ENCODE data around the gene API5.

The API5 gene

DNA sequence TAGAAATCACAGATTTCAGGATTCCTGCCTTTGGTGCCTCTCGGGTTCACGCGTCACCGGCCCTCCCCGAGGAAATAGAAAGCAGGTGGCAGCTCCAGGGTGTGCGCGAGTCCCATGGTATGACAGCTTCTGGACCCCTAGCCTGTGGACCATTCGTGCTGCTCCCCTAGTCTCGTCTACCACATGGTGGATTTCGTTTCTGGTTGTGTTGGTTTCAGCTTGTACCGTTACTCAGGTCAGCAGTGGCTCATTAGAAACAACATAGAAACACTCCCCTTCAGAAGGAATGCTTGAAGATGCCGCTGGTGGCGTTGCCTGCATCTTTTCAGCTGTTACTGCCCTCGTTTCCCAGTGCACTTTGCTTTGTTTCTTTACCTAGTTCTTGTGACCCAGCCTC lies 47.6 kb downstream of the API5 start:
- no peak for DNase-seq (ENCODE audit: extremely low read depth in 1 of 2, low read depth in 1 of 2)

DNA sequence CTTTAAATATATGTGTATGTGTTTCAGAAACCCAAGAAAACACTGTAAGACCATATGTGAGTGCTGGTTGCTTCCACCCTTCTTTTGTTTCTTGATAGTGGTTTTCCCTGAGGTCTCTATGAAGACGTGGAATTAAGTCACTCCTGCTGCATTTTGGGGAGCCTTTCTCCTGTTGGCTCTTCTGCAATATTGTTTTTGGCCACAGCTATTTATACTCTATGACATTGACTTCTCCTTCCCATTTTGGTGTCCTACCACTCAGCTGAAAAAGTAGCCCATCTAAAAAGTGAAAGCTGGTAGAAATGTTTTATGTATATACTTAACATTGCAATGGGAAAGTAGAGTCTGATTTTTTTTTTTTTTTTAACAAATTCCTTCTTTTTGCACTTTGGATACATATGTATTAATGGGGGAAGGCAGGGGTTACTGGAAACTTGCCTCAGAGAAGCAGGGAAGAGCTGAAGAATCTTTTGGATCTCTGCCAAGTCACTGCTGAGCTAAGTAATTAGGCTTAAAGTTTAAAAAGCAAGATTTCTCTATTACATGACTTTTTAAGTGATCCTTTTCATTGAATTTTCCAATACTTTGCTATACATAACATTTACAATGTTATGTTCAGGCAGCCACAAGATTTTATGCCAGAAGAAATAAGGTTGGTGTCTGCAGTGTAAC lies 48.7 kb downstream of the API5 start:
- DNase-seq (ENCODE audit: extremely low read depth in 1 of 2, low read depth in 1 of 2): no peak

DNA sequence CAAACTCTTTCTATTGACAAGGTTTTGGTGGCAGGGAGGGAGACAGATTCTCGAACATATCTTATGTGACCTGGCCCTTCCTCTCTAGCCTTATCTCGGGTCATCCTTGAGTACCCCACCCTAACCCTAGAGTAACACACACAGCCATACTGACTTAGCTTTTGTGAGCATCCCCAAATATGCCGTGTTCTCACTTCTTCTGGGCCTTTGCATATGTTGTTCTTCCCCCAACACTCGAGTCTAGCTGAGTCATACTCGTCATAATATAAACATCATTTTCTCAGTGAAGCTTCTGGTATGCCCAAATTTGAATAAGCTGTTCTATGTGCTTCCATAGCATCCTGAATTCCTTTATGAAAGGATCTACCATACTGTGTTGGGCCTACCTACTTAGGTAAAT lies 54.9 kb downstream of the API5 start:
- DNase-seq (ENCODE audit: extremely low read depth in 1 of 2, low read depth in 1 of 2): no peak

DNA sequence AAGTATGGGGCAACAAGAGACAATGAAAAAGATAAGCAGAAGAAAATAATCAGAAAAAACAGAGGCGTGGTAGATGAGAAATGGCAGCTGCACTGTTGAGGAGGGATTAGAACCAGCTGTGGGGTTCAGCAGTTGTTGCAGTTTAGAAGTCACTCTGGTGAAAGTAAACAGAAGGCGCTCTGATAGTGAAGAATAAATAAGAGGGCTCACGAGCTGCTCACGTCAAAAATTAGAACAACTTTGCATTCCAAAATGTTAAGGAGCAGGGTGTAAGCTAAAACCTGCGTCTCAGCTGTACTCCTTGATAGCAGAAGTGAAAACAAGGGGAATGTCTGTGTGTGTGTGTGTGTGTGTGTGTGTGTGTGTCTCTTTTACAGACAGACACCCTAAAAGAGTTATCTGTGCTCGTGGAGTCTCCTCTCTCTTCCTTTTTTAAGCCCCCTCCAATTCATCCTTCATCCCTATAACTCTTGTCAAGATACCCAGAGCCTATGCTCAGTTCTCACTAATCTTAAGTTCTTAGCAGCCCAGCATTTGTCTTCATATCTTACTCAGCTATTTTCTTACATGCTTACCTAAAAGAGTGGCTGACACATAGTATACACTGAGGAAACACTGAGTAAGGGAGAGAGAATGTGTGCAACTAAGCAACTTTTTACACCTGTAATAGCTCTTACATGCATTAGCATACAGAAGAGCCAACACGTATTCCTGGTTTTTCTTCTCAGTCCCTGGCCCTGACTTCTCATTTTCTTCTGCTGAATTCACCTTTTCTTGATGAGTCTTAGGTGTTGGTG lies 55.8 kb downstream of the API5 start:
- DNase-seq (ENCODE audit: extremely low read depth in 1 of 2, low read depth in 1 of 2): no peak

DNA sequence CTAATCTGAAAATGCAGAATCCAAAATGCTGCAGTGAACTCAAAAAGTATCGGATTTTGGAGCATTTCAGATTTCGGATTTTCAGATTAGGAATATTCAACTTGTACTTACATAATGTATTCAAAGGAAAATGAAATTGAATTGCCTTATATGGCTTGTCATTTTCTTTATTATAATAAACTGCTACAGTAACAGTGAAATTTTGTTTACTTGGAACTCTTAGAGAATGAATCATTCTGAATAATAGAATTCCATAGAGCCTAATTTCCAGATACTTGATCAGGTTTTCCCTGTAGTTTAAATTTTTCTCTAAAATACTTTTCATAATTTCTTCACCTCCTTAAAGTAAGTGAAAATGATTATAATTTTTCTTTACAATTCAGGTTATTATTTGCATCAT lies 64.3 kb downstream of the API5 start:
- DNase-seq (ENCODE audit: extremely low read depth in 1 of 2, low read depth in 1 of 2): no peak

DNA sequence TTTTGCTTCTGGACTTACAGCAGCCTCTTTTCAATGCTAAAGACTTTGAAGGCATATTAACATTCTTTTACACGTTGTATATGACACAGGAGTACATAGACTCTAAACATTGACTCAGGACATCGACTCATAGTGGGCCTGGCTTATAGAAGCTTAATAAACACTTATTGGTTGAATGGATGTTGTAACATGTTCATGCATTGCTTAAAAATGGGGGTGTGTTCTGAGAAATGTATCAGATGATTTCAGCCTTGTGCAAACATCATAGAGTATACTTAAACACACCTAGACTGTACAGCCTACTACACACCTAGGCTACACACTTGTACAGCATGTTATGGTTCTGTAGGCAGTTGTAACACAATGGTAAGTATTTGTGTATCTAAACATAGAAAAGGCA lies 64.8 kb downstream of the API5 start:
- no peak for DNase-seq (ENCODE audit: extremely low read depth in 1 of 2, low read depth in 1 of 2)

DNA sequence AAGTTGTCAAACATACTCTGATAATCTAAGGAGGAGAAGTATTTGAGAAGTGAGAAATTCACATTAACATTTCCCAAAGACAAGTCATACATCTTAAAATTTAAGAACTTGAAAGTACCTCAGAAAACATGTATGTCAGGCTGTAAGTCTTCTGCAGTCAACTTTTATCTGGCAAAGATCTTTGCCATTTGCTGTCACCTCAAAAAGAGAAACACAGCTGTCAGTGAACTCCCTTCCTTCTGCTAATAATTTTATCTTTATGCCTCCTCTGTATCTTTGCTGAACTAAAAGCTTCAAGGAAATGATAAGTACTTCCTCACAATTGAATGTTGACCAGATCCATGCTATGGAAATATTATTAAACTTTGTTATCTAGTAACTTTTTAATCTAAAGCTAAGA lies 65.6 kb downstream of the API5 start:
- no peak for DNase-seq (ENCODE audit: extremely low read depth in 1 of 2, low read depth in 1 of 2)

DNA sequence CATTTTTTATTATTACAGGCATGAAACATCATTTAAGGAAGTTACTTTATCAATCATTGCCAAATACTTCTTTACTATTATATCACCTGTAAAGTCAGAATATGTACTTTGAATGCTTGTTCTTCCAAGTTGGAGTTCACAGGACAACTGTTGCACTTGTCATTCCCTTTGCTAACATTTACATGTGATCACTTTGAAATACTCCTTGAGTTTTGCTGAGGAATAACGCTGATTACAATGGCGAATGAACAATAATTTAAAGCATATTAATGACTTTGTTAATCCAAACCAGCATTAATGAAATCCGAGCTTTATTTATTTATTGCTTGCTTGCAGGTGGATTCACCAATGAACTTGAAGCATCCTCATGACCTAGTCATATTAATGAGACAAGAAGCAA lies 67.1 kb downstream of the API5 start:
- DNase-seq (ENCODE audit: extremely low read depth in 1 of 2, low read depth in 1 of 2): no peak

DNA sequence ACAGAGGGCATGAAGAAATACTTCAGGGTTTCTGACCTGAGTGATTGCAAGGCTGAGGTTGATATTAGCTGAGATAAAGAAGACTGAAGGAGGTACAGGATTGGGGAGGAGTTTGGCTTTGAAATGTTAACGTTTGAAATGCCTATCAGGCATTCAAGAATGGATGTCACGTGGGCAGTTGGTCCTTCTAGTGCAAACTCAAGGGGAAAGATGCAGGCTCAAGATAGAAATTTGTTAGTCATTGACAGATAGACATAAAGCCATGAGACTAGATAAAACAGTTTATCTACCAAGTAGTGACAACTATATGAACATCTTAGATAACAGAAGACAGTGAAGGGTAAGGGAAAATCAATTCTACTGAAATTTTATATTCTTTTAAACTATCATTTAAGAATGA lies 70.0 kb downstream of the API5 start:
- no peak for DNase-seq (ENCODE audit: extremely low read depth in 1 of 2, low read depth in 1 of 2)

DNA sequence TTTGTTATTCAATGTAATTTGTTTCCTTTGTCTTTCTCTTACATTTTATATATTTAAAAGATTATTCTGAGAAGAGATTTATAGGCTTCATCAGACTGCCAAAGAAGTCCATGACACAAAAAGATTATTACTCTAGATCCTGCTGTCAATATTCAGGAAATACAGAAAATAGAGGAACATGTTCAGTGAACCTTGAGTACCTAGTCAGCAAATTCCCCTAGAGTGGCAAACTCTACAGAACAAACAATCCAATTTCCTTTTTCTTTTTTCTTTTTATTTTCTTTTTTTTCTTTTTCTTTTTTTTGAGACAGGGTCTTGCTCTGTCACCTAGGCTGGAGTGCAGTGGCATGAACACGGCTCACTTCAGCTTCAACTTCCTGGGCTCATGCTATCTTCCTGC lies 70.8 kb downstream of the API5 start:
- no peak for DNase-seq (ENCODE audit: extremely low read depth in 1 of 2, low read depth in 1 of 2)

DNA sequence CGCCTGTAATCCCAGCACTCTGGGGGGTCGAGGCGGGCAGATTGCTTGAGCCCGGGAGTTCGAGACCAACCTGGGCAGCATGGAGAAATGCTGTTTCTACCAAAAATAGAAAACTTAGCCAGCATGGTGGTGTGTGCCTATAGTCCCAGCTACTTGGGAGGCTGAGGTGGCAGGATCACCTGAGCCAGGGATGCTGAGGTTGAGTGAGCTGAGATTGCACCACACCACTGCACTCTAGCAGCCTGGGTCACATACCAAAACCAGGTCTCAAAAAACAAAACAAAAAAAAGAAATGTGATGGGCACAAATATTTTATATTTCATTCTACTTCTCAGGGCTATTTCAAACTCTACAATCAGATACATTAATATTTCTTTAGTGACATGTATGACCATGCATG lies 72.6 kb downstream of the API5 start:
- DNase-seq (ENCODE audit: extremely low read depth in 1 of 2, low read depth in 1 of 2): no peak

DNA sequence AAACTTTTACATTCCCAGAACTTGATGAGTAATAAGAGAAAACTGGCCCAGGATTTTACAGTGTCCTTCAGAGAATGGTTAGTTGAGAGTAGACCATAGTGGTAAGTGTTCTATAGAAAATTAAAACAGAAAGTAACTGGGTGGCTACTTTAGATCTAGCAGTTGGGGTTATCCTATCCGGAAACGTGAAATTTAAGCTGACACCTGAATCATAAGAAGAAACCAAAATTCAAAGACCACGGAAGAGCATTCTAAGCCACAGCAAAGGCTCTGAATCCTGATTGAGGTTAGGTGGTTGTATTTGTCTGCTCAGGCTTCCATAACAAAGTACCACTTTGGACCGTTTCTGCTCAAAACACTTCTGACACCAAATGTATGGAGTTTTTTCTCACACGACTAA lies 80.9 kb downstream of the API5 start:
- DNase-seq (ENCODE audit: extremely low read depth in 1 of 2, low read depth in 1 of 2): no peak

DNA sequence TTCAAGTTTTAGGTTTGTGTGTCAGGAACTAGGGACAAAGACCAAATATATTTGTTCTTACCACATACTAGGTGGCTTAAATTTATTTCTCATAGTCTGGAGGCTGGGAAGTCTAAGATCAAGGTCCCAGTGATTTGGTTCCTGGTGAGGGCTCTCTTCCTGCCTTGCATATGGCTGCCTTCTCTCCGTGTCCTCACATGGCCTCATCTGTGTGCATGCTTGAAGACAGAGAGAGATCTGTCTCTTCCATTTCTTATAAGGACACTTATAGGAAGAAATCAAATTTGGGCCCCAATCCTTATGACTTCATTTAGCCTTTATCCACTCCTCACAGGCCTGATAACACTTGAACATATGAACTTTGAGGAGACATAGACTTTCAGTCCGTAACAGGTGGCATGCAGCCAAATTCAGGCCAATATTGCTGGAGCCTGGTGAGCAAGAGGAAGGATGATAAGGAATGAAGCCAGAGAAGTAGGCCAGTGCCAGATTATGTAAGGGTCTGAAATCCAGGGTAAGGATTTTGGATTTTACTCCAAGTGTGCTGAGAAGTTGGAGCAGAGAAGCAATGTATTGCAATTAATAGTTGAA lies 82.1 kb downstream of the API5 start:
- no peak for DNase-seq (ENCODE audit: extremely low read depth in 1 of 2, low read depth in 1 of 2)

All from activated CD8-positive, alpha-beta memory T cell treated with anti-CD3 and anti-CD28 coated beads for 1 hour (primary cell).